K562 (cell line): ENCODE measurements around the gene TFF2. TPM values are rescaled to one million over a fixed set of nuclear protein-coding genes. Genes with fewer than 3 reads are reported as not detected.

Experiments
- ATAC-seq: fragments of 200-7000 bp; cut with Tn5 transposase; 3 replicates; pipeline ENCODE4 v1.9.1; 2020; ENCODE audit warnings: moderate library complexity
- BruUV-seq: library from RNA; stranded (reverse); fragments of 400-500 nt; replicated peaks from 2 replicates; lab custom pipeline; 2021; lab: Mats Ljungman, UMichigan
- CTCF ChIA-PET: fragments of 300-600 bp; formaldehyde crosslinking; extraction: SDS; loops from one replicate; lab custom pipeline; 2021; ENCODE audit warnings: low intra/inter-chr PET ratio; lab: Yijun Ruan, JAX
- POLR2A ChIA-PET: fragments of 300-600, 350-650 bp; sonication (Branson Sonifier 250); formaldehyde crosslinking; extraction: SDS; loops from one replicate; lab custom pipeline; 2021; ENCODE audit warnings: antibody characterized with exemption, inconsistent platforms; lab: Yijun Ruan, JAX
- DNase-seq, 4 experiments: peaks; one replicate each; pipeline versions ENCODE4 v3.0.0 to v3.0.0-alpha.2; 2011 to 2018; ENCODE audit warnings: low spot score in 3 of 4, mixed read lengths in 3 of 4; ENCODE audit errors: extremely low read depth in 1 of 4
- FAIRE-seq: peaks from 2 replicates; lab custom pipeline; 2011; peaks lifted over from hg19 to GRCh38; lab: Jason Lieb, UNC
- H2AFZ ChIP-seq: 2 replicates; pipeline ENCODE4 v1.6.0; 2011; ENCODE audit warnings: low read depth, low read length, control low read depth, inconsistent platforms
- H3K27ac ChIP-seq: fragments of 200-600 bp; 3 replicates; pipeline ENCODE4 v1.8.0; 2011; ENCODE audit warnings: low read depth, mild to moderate bottlenecking, control low read depth, inconsistent platforms, low read length, moderate library complexity, mixed read lengths; ENCODE audit errors: extremely low read depth
- H3K27me3 ChIP-seq, 2 experiments: fragments of 300-600 bp in 1 of 2; 2 replicates in 1 of 2; 3 replicates in 1 of 2; pipeline versions ENCODE4 v1.6.0 to v1.8.0; 2011; ENCODE audit warnings: inconsistent platforms in 2 of 2, low read length in 2 of 2, mild to moderate bottlenecking in 1 of 2, mixed read lengths in 1 of 2, moderate library complexity in 1 of 2; ENCODE audit not compliant: control insufficient read depth in 2 of 2, insufficient read depth in 2 of 2
- H3K36me3 ChIP-seq: fragments of 300-600 bp; 3 replicates; pipeline ENCODE4 v1.8.0; 2011; ENCODE audit warnings: mild to moderate bottlenecking, low read length, inconsistent platforms; ENCODE audit not compliant: control insufficient read depth, insufficient read depth
- H3K4me1 ChIP-seq, 2 experiments: fragments of 200-600 bp in 1 of 2; replicated peaks in 1 of 2; 2 replicates in 1 of 2; 3 replicates in 1 of 2; pipeline versions ENCODE4 v1.5.1 to v1.8.0; 2011; ENCODE audit warnings: inconsistent platforms in 2 of 2, low read length in 2 of 2, mild to moderate bottlenecking in 1 of 2, mixed read lengths in 1 of 2, moderate library complexity in 1 of 2; ENCODE audit not compliant: control insufficient read depth in 2 of 2, insufficient read depth in 2 of 2
- H3K4me2 ChIP-seq: 2 replicates; pipeline ENCODE4 v1.6.1; 2011; ENCODE audit warnings: low read length, control low read depth, inconsistent platforms, mixed read lengths; ENCODE audit not compliant: insufficient read depth
- H3K4me3 ChIP-seq: fragments of 200-600 bp; sonication (generic), shearing (Covaris generic); 2 replicates; pipeline ENCODE4 v1.5.1; 2016; ENCODE audit warnings: control low read depth, inconsistent platforms
- H3K79me2 ChIP-seq: fragments of 200-600 bp; 3 replicates; pipeline ENCODE4 v1.8.0; 2011; ENCODE audit warnings: low read length, inconsistent platforms; ENCODE audit not compliant: control insufficient read depth, insufficient read depth
- H3K9ac ChIP-seq, 2 experiments: 2 replicates each; pipeline versions ENCODE4 v1.6.0 to v1.6.1; 2011; ENCODE audit warnings: low read depth in 2 of 2, low read length in 2 of 2, control low read depth in 1 of 2, inconsistent platforms in 1 of 2, mild to moderate bottlenecking in 1 of 2, mixed read lengths in 1 of 2; ENCODE audit not compliant: insufficient read depth in 1 of 2
- H3K9me1 ChIP-seq: one replicate; pipeline ENCODE4 v1.6.0; 2011; ENCODE audit warnings: inconsistent platforms, mild to moderate bottlenecking, low read length, moderate library complexity; ENCODE audit not compliant: control insufficient read depth, insufficient read depth
- H3K9me3 ChIP-seq: replicated peaks from 2 replicates; pipeline ENCODE4 v1.5.1; 2011; ENCODE audit warnings: low read depth, low read length, inconsistent platforms; ENCODE audit not compliant: control insufficient read depth, insufficient read depth
- H4K20me1 ChIP-seq: replicated peaks from 2 replicates; pipeline ENCODE4 v1.6.1; 2011; ENCODE audit warnings: low read length, inconsistent platforms, mixed read lengths; ENCODE audit not compliant: control insufficient read depth, insufficient read depth
- ASH1L ChIP-seq: fragments of 450-650 bp; IDR thresholded peaks from 2 replicates; pipeline ENCODE4 v1.6.1; 2018; ENCODE audit warnings: borderline replicate concordance, mild to moderate bottlenecking, low read depth; ENCODE audit not compliant: partially characterized antibody
- CEBPB ChIP-seq: fragments of 450-650 bp; IDR thresholded peaks from 2 replicates; pipeline ENCODE4 v1.6.1; 2016; ENCODE audit warnings: missing genetic modification characterization, missing compliant biosample characterization
- CHD2 ChIP-seq: IDR thresholded peaks from 2 replicates; pipeline ENCODE4 v1.6.1; 2011; ENCODE audit warnings: low read depth, low read length
- CREB5 ChIP-seq: fragments of 250-450 bp; sonication (Bioruptor Pico); IDR thresholded peaks from 2 replicates; pipeline ENCODE4 v1.5.0; 2020; ENCODE audit warnings: mild to moderate bottlenecking
- ETV6 ChIP-seq, 3 experiments: fragments of 150-350 bp in 1 of 3; sonication (generic) in 1 of 3; formaldehyde crosslinking in 1 of 3; IDR thresholded peaks; 2 replicates each; pipeline versions ENCODE4 v1.6.1 to v1.8.0; 2014 to 2022; ENCODE audit warnings: borderline replicate concordance in 2 of 3, low read depth in 2 of 3, antibody characterized with exemption in 1 of 3, low read length in 1 of 3, mild to moderate bottlenecking in 1 of 3, missing genetic modification reagents in 1 of 3
- FOXK1 ChIP-seq: sonication (generic); formaldehyde crosslinking; IDR thresholded peaks from 2 replicates; pipeline ENCODE4 v1.8.0; 2022; ENCODE audit warnings: missing genetic modification reagents, mild to moderate bottlenecking, borderline replicate concordance
- GATA2 ChIP-seq: sonication (generic); formaldehyde crosslinking; IDR thresholded peaks from 2 replicates; pipeline ENCODE4 v1.4.0; 2020; ENCODE audit warnings: mild to moderate bottlenecking, missing genetic modification reagents
- HMGN3 ChIP-seq: IDR thresholded peaks from 2 replicates; pipeline ENCODE4 v1.6.1; 2011; ENCODE audit warnings: borderline replicate concordance, low read depth, mild to moderate bottlenecking, mixed read lengths, low read length; ENCODE audit not compliant: insufficient read length; ENCODE audit errors: extremely low read depth
- KAT2B ChIP-seq: IDR thresholded peaks from one replicate; pipeline ENCODE4 v1.6.1; 2012; ENCODE audit warnings: low read depth, mild to moderate bottlenecking, control low read depth, inconsistent platforms, low read length, moderate library complexity
- KDM2B ChIP-seq: fragments of 250-450 bp; sonication (Bioruptor Pico); IDR thresholded peaks from 2 replicates; pipeline ENCODE4 v1.8.0; 2021; ENCODE audit warnings: mild to moderate bottlenecking, moderate library complexity
- MEF2D ChIP-seq: conservative IDR thresholded peaks from 2 replicates; pipeline ENCODE4 v1.6.1; 2016; ENCODE audit warnings: low read depth, missing genetic modification characterization, missing compliant biosample characterization
- MLLT1 ChIP-seq, 2 experiments: fragments of 450-650 bp; IDR thresholded peaks; 2 replicates each; pipeline ENCODE4 v1.6.1; 2016
- MTA2 ChIP-seq: fragments of 450-650 bp; IDR thresholded peaks from 2 replicates; pipeline ENCODE4 v1.6.1; 2016; ENCODE audit warnings: low read depth
- MXI1 ChIP-seq: IDR thresholded peaks from 2 replicates; pipeline ENCODE4 v1.6.1; 2011; ENCODE audit warnings: low read depth, mild to moderate bottlenecking, improper control_type of control experiment, low read length
- TAL1 ChIP-seq: fragments of 450-650 bp; IDR thresholded peaks from 2 replicates; pipeline ENCODE4 v1.6.1; 2016; ENCODE audit warnings: mild to moderate bottlenecking
- ZNF282 ChIP-seq: sonication (generic); formaldehyde crosslinking; IDR thresholded peaks from 2 replicates; pipeline ENCODE4 v1.8.1; 2023; ENCODE audit warnings: missing genetic modification reagents
- ZNF551 ChIP-seq: fragments of 250-450 bp; sonication (Bioruptor Pico); IDR thresholded peaks from 2 replicates; pipeline ENCODE4 v1.5.0; 2021; ENCODE audit warnings: mild to moderate bottlenecking, moderate library complexity
- WGBS: fragments of 100-300 bp; shearing (Covaris generic); methylation state at CpG from one replicate; pipeline ENCODE4 v1.1.6; 2016; ENCODE audit warnings: low coverage, mixed read lengths; ENCODE audit not compliant: insufficient coverage; ENCODE audit errors: missing lambda C conversion rate; 5-methylcytosine and 5-hydroxymethylcytosine counted together
- in situ Hi-C: fragments of 300-500 bp; cut with MboI; formaldehyde crosslinking; loops from 4 replicates; pipeline ENCODE4 v1.15.0; 2018; ENCODE audit warnings: inconsistent platforms, mixed read lengths
- intact Hi-C: fragments of 100-400 bp; cut with micrococcal nuclease; formaldehyde crosslinking; loops from 2 replicates; pipeline ENCODE4 v1.14.2; 2022
- polyA plus RNA-seq, 8 experiments: library from polyadenylated mRNA; depleted of rRNA in 4 of 8; stranded (reverse) in 5 of 8; unstranded in 3 of 8; fragments of >200 nt; fragmentation: Nextera tagmentation in 2 of 8; fragmentation: Illumina TruSeq in 1 of 8; extraction: Ambion mirVana in 2 of 8; extraction: Trizol in 1 of 8; gene quantifications; 2 replicates each; pipeline versions ENCODE4 v1.2.1 to v1.2.3, GENCODE V29; 2011 to 2014; ENCODE audit warnings: inconsistent platforms in 1 of 8, missing spikeins in 1 of 8
- total RNA-seq, 7 experiments: library from RNA; depleted of rRNA in 6 of 7; stranded (reverse); fragments of >200 nt in 6 of 7; fragmentation: Illumina TruSeq in 2 of 7; extraction: Trizol in 2 of 7; gene quantifications; 2 replicates each; pipeline versions ENCODE4 v1.2.1 to v1.2.3, GENCODE V29; 2011 to 2021; ENCODE audit warnings: low replicate concordance in 1 of 7
- TF ChIP-seq, protein P1 (sequence below): sonication (generic); formaldehyde crosslinking; IDR thresholded peaks from 2 replicates; pipeline ENCODE4 v1.8.1; 2022; ENCODE audit warnings: missing genetic modification reagents

Gene TFF2
- total and polyA plus RNA-seq, 9 of the 15 experiments (the other 6 are each of a cell fraction or from before 2014, with no cell fraction given): not detected

DNA sequence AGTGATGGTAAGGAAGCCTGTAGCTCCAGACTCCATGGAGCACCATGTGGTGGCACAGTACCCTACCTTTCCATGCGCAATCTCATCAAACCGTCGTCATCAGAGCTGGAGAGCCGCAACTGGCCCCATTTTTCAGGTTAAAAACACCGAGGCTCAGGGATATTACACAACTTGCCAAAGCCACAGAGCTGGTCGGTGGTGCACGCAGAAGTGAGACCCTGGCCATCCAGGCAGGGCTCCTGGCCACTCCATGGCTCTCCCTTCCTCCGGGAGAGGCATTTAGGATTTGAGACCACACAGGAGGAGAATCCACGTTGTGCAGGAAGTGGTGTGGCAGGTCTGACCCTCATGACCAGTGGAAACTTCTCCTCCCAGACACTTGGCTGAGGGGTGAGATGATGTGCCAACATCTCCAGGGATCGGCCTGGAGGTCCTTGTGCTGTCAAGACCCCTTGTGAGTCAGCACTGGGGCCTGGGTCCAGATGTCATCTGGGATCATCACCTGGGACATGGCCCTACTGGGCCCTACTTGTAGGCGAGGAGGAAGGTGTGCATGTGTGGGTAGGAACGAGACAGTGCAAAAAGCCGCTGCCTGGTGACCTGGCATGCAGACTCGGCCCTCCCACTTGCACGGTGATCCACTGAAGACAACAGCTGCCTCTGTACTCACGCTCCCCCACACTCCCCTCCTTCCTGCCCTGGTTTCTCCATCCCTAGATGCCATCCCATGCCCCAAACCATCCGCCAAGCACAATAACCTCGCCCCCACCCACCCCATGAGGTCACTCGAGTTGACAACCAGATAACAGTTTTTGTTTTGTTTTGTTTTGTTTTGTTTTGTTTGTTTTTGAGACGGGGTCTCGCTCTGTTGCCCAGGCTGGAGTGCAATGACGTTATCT lies 46.0 kb downstream of the TFF2 start:
- H3K4me2 ChIP-seq: no peak overlapping the region
- no TSS peak for BruUV-seq
- H4K20me1 ChIP-seq: peaks cover 22% of the 10 kb centered on the region
- POLR2A ChIA-PET: no interaction called here
- under 1% methylated on average over 22 of the region's 22 CpGs for whole genome bisulfite sequencing
- H3K4me3 ChIP-seq: no peak overlapping the region
- FAIRE-seq (no peak), DNase-seq (no peak), ATAC-seq (no peak)
- no peaks in the 10 kb centered on the region for H3K36me3 ChIP-seq
- CTCF ChIA-PET: no interaction called here
- no peaks in the 10 kb centered on the region for H3K79me2 ChIP-seq
- no peaks in the 10 kb centered on the region for H3K9me3 ChIP-seq
- H3K9ac ChIP-seq: no peak overlapping the region
- H3K9me1 ChIP-seq: peaks cover 3% of the 10 kb centered on the region
- H3K27ac ChIP-seq: no peak overlapping the region
- in situ Hi-C loops (no loop called here), intact Hi-C loops (no loop called here)
- H3K27me3 ChIP-seq: peaks cover 36 to 82% of the 10 kb centered on the region in 2 experiments; a peak in 4 of 5 replicates
- peaks cover 0 to 7% of the 10 kb centered on the region in 2 experiments; a peak in 2 of 5 replicates for H3K4me1 ChIP-seq
- H2AFZ ChIP-seq: no peak overlapping the region
- no peak for TF ChIP-seq CREB5 (CRISPR knock-in tag)
- TF ChIP-seq CHD2: no peak
- TF ChIP-seq KDM2B (CRISPR knock-in tag): no peak
- no peak for TF ChIP-seq TAL1
- TF ChIP-seq ZNF282: no peak
- TF ChIP-seq, protein P1, sequence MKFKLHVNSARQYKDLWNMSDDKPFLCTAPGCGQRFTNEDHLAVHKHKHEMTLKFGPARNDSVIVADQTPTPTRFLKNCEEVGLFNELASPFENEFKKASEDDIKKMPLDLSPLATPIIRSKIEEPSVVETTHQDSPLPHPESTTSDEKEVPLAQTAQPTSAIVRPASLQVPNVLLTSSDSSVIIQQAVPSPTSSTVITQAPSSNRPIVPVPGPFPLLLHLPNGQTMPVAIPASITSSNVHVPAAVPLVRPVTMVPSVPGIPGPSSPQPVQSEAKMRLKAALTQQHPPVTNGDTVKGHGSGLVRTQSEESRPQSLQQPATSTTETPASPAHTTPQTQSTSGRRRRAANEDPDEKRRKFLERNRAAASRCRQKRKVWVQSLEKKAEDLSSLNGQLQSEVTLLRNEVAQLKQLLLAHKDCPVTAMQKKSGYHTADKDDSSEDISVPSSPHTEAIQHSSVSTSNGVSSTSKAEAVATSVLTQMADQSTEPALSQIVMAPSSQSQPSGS (CRISPR knock-in tag): no peak
- no peak for TF ChIP-seq MEF2D
- TF ChIP-seq FOXK1 (CRISPR knock-in tag): no peak
- no peak for TF ChIP-seq ASH1L
- no peak for TF ChIP-seq CEBPB
- TF ChIP-seq ZNF551 (CRISPR knock-in tag): no peak
- TF ChIP-seq ETV6 (IDR thresholded peaks at IDR 0.05; ENCODE audit: borderline replicate concordance in 1 of 2, low read depth in 2 of 2, low read length in 1 of 2): no peak
- no peak for TF ChIP-seq ETV6 (CRISPR knock-in tag; IDR thresholded peaks at IDR 0.05; ENCODE audit: borderline replicate concordance)
- TF ChIP-seq KAT2B: no peak
- no peak for TF ChIP-seq MLLT1 (IDR thresholded peaks at IDR 0.05)
- no peak for TF ChIP-seq MTA2
- TF ChIP-seq MXI1: no peak
- TF ChIP-seq HMGN3: no peak
- no peak for TF ChIP-seq GATA2 (CRISPR knock-in tag)
